K562 (cell line): ENCODE measurements around the gene SEMA3F. TPM values are rescaled to one million over a fixed set of nuclear protein-coding genes. Genes with fewer than 3 reads are reported as not detected.

Experiments used
- ATAC-seq: fragments of 200-7000 bp; cut with Tn5 transposase; 3 replicates; pipeline ENCODE4 v1.9.1; 2020; ENCODE audit warnings: moderate library complexity
- BruUV-seq: library from RNA; stranded (reverse); fragments of 400-500 nt; replicated peaks from 2 replicates; lab custom pipeline; 2021; lab: Mats Ljungman, UMichigan
- CTCF ChIA-PET: fragments of 300-600 bp; formaldehyde crosslinking; extraction: SDS; loops from one replicate; lab custom pipeline; 2021; ENCODE audit warnings: low intra/inter-chr PET ratio; lab: Yijun Ruan, JAX
- POLR2A ChIA-PET: fragments of 300-600, 350-650 bp; sonication (Branson Sonifier 250); formaldehyde crosslinking; extraction: SDS; loops from one replicate; lab custom pipeline; 2021; ENCODE audit warnings: antibody characterized with exemption, inconsistent platforms; lab: Yijun Ruan, JAX
- DNase-seq, 4 experiments: peaks; one replicate each; pipeline versions ENCODE4 v3.0.0 to v3.0.0-alpha.2; 2011 to 2018; ENCODE audit warnings: low spot score in 3 of 4, mixed read lengths in 3 of 4; ENCODE audit errors: extremely low read depth in 1 of 4
- FAIRE-seq: peaks from 2 replicates; lab custom pipeline; 2011; peaks lifted over from hg19 to GRCh38; lab: Jason Lieb, UNC
- H2AFZ ChIP-seq: 2 replicates; pipeline ENCODE4 v1.6.0; 2011; ENCODE audit warnings: low read depth, low read length, control low read depth, inconsistent platforms
- H3K27ac ChIP-seq: fragments of 200-600 bp; 3 replicates; pipeline ENCODE4 v1.8.0; 2011; ENCODE audit warnings: low read depth, mild to moderate bottlenecking, control low read depth, inconsistent platforms, low read length, moderate library complexity, mixed read lengths; ENCODE audit errors: extremely low read depth
- H3K27me3 ChIP-seq, 2 experiments: fragments of 300-600 bp in 1 of 2; 2 replicates in 1 of 2; 3 replicates in 1 of 2; pipeline versions ENCODE4 v1.6.0 to v1.8.0; 2011; ENCODE audit warnings: inconsistent platforms in 2 of 2, low read length in 2 of 2, mild to moderate bottlenecking in 1 of 2, mixed read lengths in 1 of 2, moderate library complexity in 1 of 2; ENCODE audit not compliant: control insufficient read depth in 2 of 2, insufficient read depth in 2 of 2
- H3K36me3 ChIP-seq: fragments of 300-600 bp; 3 replicates; pipeline ENCODE4 v1.8.0; 2011; ENCODE audit warnings: mild to moderate bottlenecking, low read length, inconsistent platforms; ENCODE audit not compliant: control insufficient read depth, insufficient read depth
- H3K4me1 ChIP-seq, 2 experiments: fragments of 200-600 bp in 1 of 2; replicated peaks in 1 of 2; 2 replicates in 1 of 2; 3 replicates in 1 of 2; pipeline versions ENCODE4 v1.5.1 to v1.8.0; 2011; ENCODE audit warnings: inconsistent platforms in 2 of 2, low read length in 2 of 2, mild to moderate bottlenecking in 1 of 2, mixed read lengths in 1 of 2, moderate library complexity in 1 of 2; ENCODE audit not compliant: control insufficient read depth in 2 of 2, insufficient read depth in 2 of 2
- H3K4me2 ChIP-seq: 2 replicates; pipeline ENCODE4 v1.6.1; 2011; ENCODE audit warnings: low read length, control low read depth, inconsistent platforms, mixed read lengths; ENCODE audit not compliant: insufficient read depth
- H3K4me3 ChIP-seq: fragments of 200-600 bp; sonication (generic), shearing (Covaris generic); 2 replicates; pipeline ENCODE4 v1.5.1; 2016; ENCODE audit warnings: control low read depth, inconsistent platforms
- H3K79me2 ChIP-seq: fragments of 200-600 bp; 3 replicates; pipeline ENCODE4 v1.8.0; 2011; ENCODE audit warnings: low read length, inconsistent platforms; ENCODE audit not compliant: control insufficient read depth, insufficient read depth
- H3K9ac ChIP-seq, 2 experiments: 2 replicates each; pipeline versions ENCODE4 v1.6.0 to v1.6.1; 2011; ENCODE audit warnings: low read depth in 2 of 2, low read length in 2 of 2, control low read depth in 1 of 2, inconsistent platforms in 1 of 2, mild to moderate bottlenecking in 1 of 2, mixed read lengths in 1 of 2; ENCODE audit not compliant: insufficient read depth in 1 of 2
- H3K9me1 ChIP-seq: one replicate; pipeline ENCODE4 v1.6.0; 2011; ENCODE audit warnings: inconsistent platforms, mild to moderate bottlenecking, low read length, moderate library complexity; ENCODE audit not compliant: control insufficient read depth, insufficient read depth
- H3K9me3 ChIP-seq: replicated peaks from 2 replicates; pipeline ENCODE4 v1.5.1; 2011; ENCODE audit warnings: low read depth, low read length, inconsistent platforms; ENCODE audit not compliant: control insufficient read depth, insufficient read depth
- H4K20me1 ChIP-seq: replicated peaks from 2 replicates; pipeline ENCODE4 v1.6.1; 2011; ENCODE audit warnings: low read length, inconsistent platforms, mixed read lengths; ENCODE audit not compliant: control insufficient read depth, insufficient read depth
- NBN ChIP-seq: fragments of 450-650 bp; IDR thresholded peaks from 2 replicates; pipeline ENCODE4 v1.6.1; 2016; ENCODE audit warnings: low read depth, mild to moderate bottlenecking
- POLR2A ChIP-seq: fragments of 450-650 bp; conservative IDR thresholded peaks from 2 replicates; pipeline ENCODE4 v1.6.1; 2016
- POLR2AphosphoS2 ChIP-seq: IDR thresholded peaks from 2 replicates; pipeline ENCODE4 v1.6.1; 2012; ENCODE audit warnings: low read length, improper control_type of control experiment
- POLR2AphosphoS5 ChIP-seq: IDR thresholded peaks from 2 replicates; pipeline ENCODE4 v1.6.1; 2011; ENCODE audit warnings: mild to moderate bottlenecking, low read depth, low read length, moderate library complexity; ENCODE audit not compliant: control insufficient read depth, insufficient read depth
- ZBTB17 ChIP-seq: fragments of 450-650 bp; formaldehyde crosslinking; IDR thresholded peaks from 2 replicates; pipeline ENCODE4 v1.4.0; 2020; ENCODE audit warnings: mild to moderate bottlenecking
- WGBS: fragments of 100-300 bp; shearing (Covaris generic); methylation state at CpG from one replicate; pipeline ENCODE4 v1.1.6; 2016; ENCODE audit warnings: low coverage, mixed read lengths; ENCODE audit not compliant: insufficient coverage; ENCODE audit errors: missing lambda C conversion rate; 5-methylcytosine and 5-hydroxymethylcytosine counted together
- in situ Hi-C: fragments of 300-500 bp; cut with MboI; formaldehyde crosslinking; loops from 4 replicates; pipeline ENCODE4 v1.15.0; 2018; ENCODE audit warnings: inconsistent platforms, mixed read lengths
- intact Hi-C: fragments of 100-400 bp; cut with micrococcal nuclease; formaldehyde crosslinking; loops from 2 replicates; pipeline ENCODE4 v1.14.2; 2022
- polyA plus RNA-seq, 8 experiments: library from polyadenylated mRNA; depleted of rRNA in 4 of 8; stranded (reverse) in 5 of 8; unstranded in 3 of 8; fragments of >200 nt; fragmentation: Nextera tagmentation in 2 of 8; fragmentation: Illumina TruSeq in 1 of 8; extraction: Ambion mirVana in 2 of 8; extraction: Trizol in 1 of 8; gene quantifications; 2 replicates each; pipeline versions ENCODE4 v1.2.1 to v1.2.3, GENCODE V29; 2011 to 2014; ENCODE audit warnings: inconsistent platforms in 1 of 8, missing spikeins in 1 of 8
- total RNA-seq, 7 experiments: library from RNA; depleted of rRNA in 6 of 7; stranded (reverse); fragments of >200 nt in 6 of 7; fragmentation: Illumina TruSeq in 2 of 7; extraction: Trizol in 2 of 7; gene quantifications; 2 replicates each; pipeline versions ENCODE4 v1.2.1 to v1.2.3, GENCODE V29; 2011 to 2021; ENCODE audit warnings: low replicate concordance in 1 of 7

The SEMA3F gene
- total and polyA plus RNA-seq, 9 of the 15 experiments (the other 6 are each of a cell fraction or from before 2014, with no cell fraction given), result 0.58 to 3.0 (median 2.0) TPM; not detected in 2

DNA sequence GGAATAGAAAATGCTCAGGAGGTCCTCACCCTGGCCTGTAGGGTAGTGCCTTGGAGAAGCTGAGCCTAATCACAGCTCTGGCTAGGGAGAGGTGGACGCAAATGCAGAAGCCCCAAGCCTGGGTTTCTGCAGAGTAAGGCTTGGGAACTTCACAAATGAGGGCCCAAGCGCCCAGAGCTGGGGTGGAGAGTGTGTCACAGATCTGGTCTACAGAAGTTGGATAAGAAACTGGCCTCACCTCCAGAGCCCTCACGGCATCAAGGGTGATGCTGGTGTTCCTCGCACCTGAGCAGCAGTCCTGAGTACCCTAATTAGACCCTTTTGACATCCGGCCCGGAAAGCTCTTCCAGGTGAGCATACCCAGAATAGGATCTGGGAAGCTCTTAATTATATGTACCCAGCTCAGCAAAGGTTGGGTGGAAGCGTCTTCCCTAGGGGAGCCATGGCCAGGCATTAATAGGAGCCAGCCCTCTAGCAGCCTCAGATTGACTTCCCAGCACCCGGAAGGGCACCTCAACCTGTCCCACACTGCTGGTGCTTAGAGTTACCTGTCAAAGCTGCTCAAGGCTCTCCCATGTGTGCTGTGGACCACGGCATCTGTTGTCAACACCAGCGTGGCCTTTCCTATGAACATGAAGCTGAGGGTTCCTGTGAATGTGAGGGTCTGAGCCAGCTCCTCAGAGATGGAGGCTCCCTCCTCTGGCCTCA, 34.6 kb upstream of the SEMA3F start:
- H3K27me3 ChIP-seq, result no peaks in the 10 kb centered on the region
- DNase-seq, result no peak
- peaks cover 12% of the 10 kb centered on the region for H4K20me1 ChIP-seq
- H3K4me2 ChIP-seq, result no peak overlapping the region
- WGBS, result 75% methylated on average over 7 of the region's 10 CpGs
- ATAC-seq, result peak; percentile 12
- TSS peak; percentile 15 for BruUV-seq
- no peak overlapping the region for H3K9ac ChIP-seq
- no peak overlapping the region for H3K27ac ChIP-seq
- intact Hi-C loops (loop anchor here (1.0 to 5.0 kb wide), 3 partner anchors 34 to 152 kb away; no protein-coding TSS in a partner anchor), in situ Hi-C loops (loop anchor here (5.0 kb wide), 1 partner anchor 62 kb away; no protein-coding TSS in a partner anchor)
- CTCF ChIA-PET, result interaction anchor here (1.3 to 4.4 kb wide), 2 partner anchors 69 to 74 kb away, joined by 5 to 34 read pairs; no protein-coding TSS in a partner anchor
- peaks cover 49% of the 10 kb centered on the region for H3K36me3 ChIP-seq
- H3K9me1 ChIP-seq, result no peaks in the 10 kb centered on the region
- no peak for FAIRE-seq
- POLR2A ChIA-PET, result interaction anchor here (0.6 to 3.3 kb wide), 9 partner anchors 9 to 71 kb away, joined by 3 to 12 read pairs (median 3); partner anchors contain the start of gene GNAT1
- no peak overlapping the region for H3K4me3 ChIP-seq
- H3K9me3 ChIP-seq, result no peaks in the 10 kb centered on the region
- TF ChIP-seq POLR2A (peak; percentile 18; the same call in 1 of the 2 replicates), NBN (no peak), POLR2AphosphoS2 (no peak; the same call in 1 of the 2 replicates), ZBTB17 (CRISPR knock-in tag) (no peak), POLR2AphosphoS5 (peak; percentile 15)
- H2AFZ ChIP-seq, result no peak overlapping the region
- H3K4me1 ChIP-seq, result peaks cover 0 to 3% of the 10 kb centered on the region in 2 experiments; a peak in 1 of 5 replicates
- no peaks in the 10 kb centered on the region for H3K79me2 ChIP-seq
